Erythroblast (primary cell): ENCODE results near the gene PPIL6.

Experiments used
- DNase-seq, 2 experiments: peaks; one replicate each; lab custom pipeline; 2025; lab: John Stamatoyannopoulos, UW
- GATA1 ChIP-seq: IDR thresholded peaks from 2 replicates; pipeline ENCODE4 v1.6.1; 2011; ENCODE audit warnings: low read depth, mild to moderate bottlenecking, control low read depth, low read length, moderate library complexity
- POLR2A ChIP-seq: IDR thresholded peaks from 2 replicates; pipeline ENCODE4 v1.6.1; 2011; ENCODE audit warnings: mild to moderate bottlenecking, low read length

Gene PPIL6

GRCh38 chr6:109440331-109441068 lies at the start of gene PPIL6, which contains the start of gene SMPD2:
Gene PPIL6, minus strand, starts transcription at chr6:109440628. Its CDS starts 38 bp downstream, at chr6:109440590.
Gene SMPD2, plus strand, starts transcription at chr6:109440724. Its CDS starts 398 bp downstream, at chr6:109441122.
- peak; percentile 89 to 93 for DNase-seq

GRCh38 chr6:109488001-109488400 lies 47.6 kb upstream of the PPIL6 start:
- no peak for DNase-seq
- no peak for TF ChIP-seq GATA1
- TF ChIP-seq POLR2A, result no peak

More at GRCh38 chr6:109440331-109441068, at the start of gene PPIL6, which contains the start of gene SMPD2:
- TF ChIP-seq GATA1, result no peak
- peak; percentile 64 for TF ChIP-seq POLR2A

GRCh38 chr6:109486068-109486467 lies 45.6 kb upstream of the PPIL6 start:
- no peak for DNase-seq
- TF ChIP-seq GATA1 (no peak), POLR2A (no peak)

GRCh38 chr6:109485266-109485935 lies 45.0 kb upstream of the PPIL6 start:
- no peak for TF ChIP-seq POLR2A
- no peak for DNase-seq

GRCh38 chr6:109484122-109484521 lies 43.7 kb upstream of the PPIL6 start:
- TF ChIP-seq POLR2A, result no peak
- TF ChIP-seq GATA1, result no peak
- DNase-seq, result no peak

- TF ChIP-seq GATA1 (no peak), POLR2A (no peak)
Observed at GRCh38 chr6:109483735-109484057, 43.3 kb upstream of the PPIL6 start.

GRCh38 chr6:109482905-109483734 lies 42.7 kb upstream of the PPIL6 start, which contains the start of gene ZBTB24:
Gene ZBTB24, minus strand, starts transcription at chr6:109483219. Its CDS starts 1,193 bp downstream, at chr6:109482026.
- peak; percentile 84 to 89 for DNase-seq
- TF ChIP-seq POLR2A (peak; percentile 35), GATA1 (no peak)

More at GRCh38 chr6:109483735-109484057, 43.3 kb upstream of the PPIL6 start:
- DNase-seq, result no peak

GRCh38 chr6:109480993-109481480 lies 40.6 kb upstream of the PPIL6 start:
- TF ChIP-seq GATA1 (no peak), POLR2A (no peak)
- DNase-seq, result no peak

- no peak for DNase-seq
- TF ChIP-seq GATA1 (no peak), POLR2A (no peak)
Observed at GRCh38 chr6:109478841-109479624, 38.6 kb upstream of the PPIL6 start.

- no peak for DNase-seq
- TF ChIP-seq GATA1 (no peak), POLR2A (no peak)
Observed at GRCh38 chr6:109478222-109478805, 37.9 kb upstream of the PPIL6 start.

GRCh38 chr6:109477725-109478124 lies 37.3 kb upstream of the PPIL6 start:
- TF ChIP-seq POLR2A, result no peak
- no peak for TF ChIP-seq GATA1

GRCh38 chr6:109477184-109477583 lies 36.8 kb upstream of the PPIL6 start:
- no peak for TF ChIP-seq POLR2A
- TF ChIP-seq GATA1, result no peak
- DNase-seq, result no peak

More at GRCh38 chr6:109477725-109478124, 37.3 kb upstream of the PPIL6 start:
- no peak for DNase-seq
